Heart left ventricle (tissue), 16 donors: ENCODE measurements around the gene TRAPPC14. TPM values are rescaled to one million over a fixed set of nuclear protein-coding genes. Genes with fewer than 3 reads are reported as not detected.
A peak's percentile ranks its signal among the peaks of the same experiment; 100 is the strongest.

Experiments used
- ATAC-seq, 4 donors: fragments of 200-7000 bp; cut with Tn5 transposase; one replicate each; pipeline ENCODE4 v1.9.1; 2020 to 2022; ENCODE audit warnings: moderate library complexity in 4 of 4, mild to moderate bottlenecking in 3 of 4, moderate number of reproducible peaks in 1 of 4
- DNase-seq, 5 donors: peaks; one replicate each; pipeline ENCODE4 v3.0.0-alpha.2; 2020
- H3K27ac ChIP-seq, 12 donors: fragments of 200-600 bp; sonication (generic) in 4 of 12; one replicate each; pipeline versions ENCODE4 v1.5.0 to v1.8.0; 2016 to 2022; ENCODE audit warnings: mild to moderate bottlenecking in 2 of 12
- H3K27me3 ChIP-seq, 9 donors: fragments of 200-600 bp; sonication (generic) in 2 of 9; one replicate each; pipeline versions ENCODE4 v1.5.1 to v1.8.0; 2016 to 2022; ENCODE audit warnings: mild to moderate bottlenecking in 3 of 9
- H3K36me3 ChIP-seq, 9 donors: fragments of 200-600 bp; sonication (generic) in 2 of 9; one replicate each; pipeline versions ENCODE4 v1.5.0 to v1.8.0; 2018 to 2022; ENCODE audit warnings: mild to moderate bottlenecking in 2 of 9
- H3K4me1 ChIP-seq, 12 donors: fragments of 200-600 bp; sonication (generic) in 4 of 12; one replicate each; pipeline versions ENCODE4 v1.5.0 to v1.8.0; 2016 to 2022; ENCODE audit warnings: mild to moderate bottlenecking in 3 of 12
- H3K4me3 ChIP-seq, 12 donors: fragments of 200-600 bp; sonication (generic) in 4 of 12; one replicate each; pipeline versions ENCODE4 v1.5.0 to v1.8.0; 2017 to 2022; ENCODE audit warnings: mild to moderate bottlenecking in 9 of 12, moderate library complexity in 4 of 12
- H3K9me3 ChIP-seq, 12 donors: fragments of 200-600 bp; sonication (generic) in 4 of 12; one replicate each; pipeline versions ENCODE4 v1.5.0 to v1.8.0; 2016 to 2022; ENCODE audit warnings: mild to moderate bottlenecking in 1 of 12
- CTCF ChIP-seq, 12 donors: fragments of 200-600 bp; sonication (generic) in 4 of 12; IDR thresholded peaks; one replicate each; pipeline versions ENCODE4 v1.5.0 to v1.8.0; 2018 to 2022; ENCODE audit warnings: antibody characterized with exemption in 12 of 12, mild to moderate bottlenecking in 5 of 12
- POLR2A ChIP-seq, 2 donors: fragments of 450-650 bp; IDR thresholded peaks; one replicate each; pipeline ENCODE4 v1.6.1; 2017; ENCODE audit warnings: antibody characterized with exemption in 2 of 2, mild to moderate bottlenecking in 2 of 2, moderate library complexity in 2 of 2
- whole genome bisulfite sequencing, 4 donors: extraction: QIAGEN DNeasy Blood & Tissue Kit in 2 of 4; methylation state at CpG; one replicate each; pipeline versions ENCODE4 v1.1.5 to v1.1.7; 2013 to 2018; 5-methylcytosine and 5-hydroxymethylcytosine counted together
- intact Hi-C, 10 donors: fragments of 100-400 bp; cut with DNase I; formaldehyde crosslinking; loops; one replicate each; pipeline versions ENCODE4 v1.11.1 to v1.14.2; 2022
- polyA plus RNA-seq, 2 donors: library from polyadenylated mRNA; stranded (reverse); fragments of 200-250 nt; gene quantifications; one replicate each; pipeline ENCODE4 v1.2.3, GENCODE V29; 2013
- total RNA-seq, 9 donors: library from RNA; depleted of rRNA in 2 of 9; stranded (reverse); fragments of >200 nt in 2 of 9; fragmentation: NEBNext Ultra II Directional in 3 of 9; extraction: Animal tissue kit (Norgen Biotek cat#: 25700) in 3 of 9; gene quantifications; one replicate each; pipeline versions ENCODE4 v1.1.0 to v1.2.4, GENCODE V29; 2016 to 2023
- donor health status: ischemic (EF 13 %, LVEDD 7.1; RV severe dilation, severe dysfunction).
- donor health status: healthy with polysubstance abuse.
- donor health status: DM: no; HTN: yes; CAD: no.
- donor health status: DM: no; HTN: no; CAD: no.
- donor health status: ischemic (EF 25% LVEDD 6.9; RV normal size, moderate dysfunction).
- donor health status: ischemic (EF 25% LVEDD 5.7; RV mildly dilated, moderate dysfunction).
- donor health status: healthy.
- donor health status: DM: yes; HTN: yes; CAD: no.
- donor health status: ischemic (EF 35%, LVEDD 5.7; RV mildly dilated, moderate dysfunction).
- donor health status: nonischemic (EF 11% LVEDD 7.7; RV severe dilation, severe dysfunction).
- donor health status: DM: yes; HTN: yes; CAD: no.
- donor health status: PGD.
- donor health status: ischemic (EF 29% LVEDD 5.4; RV normal size, mild dysfunction).
- donor health status: nonischemic (EF 23%, LVEDD 6.1; RV moderate dilation, normal function).

TRAPPC14 gene
- total and polyA plus RNA-seq, 11 donors = 4.0 to 14.9 (median 7.4) TPM

GRCh38 chr7:100174582-100174981, 16.1 kb upstream of the TRAPPC14 start:
- 89 to 91% (median 90%) methylated on average over 5 of the region's 5 CpGs for WGBS, 4 donors
- Histone ChIP-seq H3K4me3 (no peak overlapping the region), H3K9me3 (no peaks in the 10 kb centered on the region), H3K36me3 (no peaks in the 10 kb centered on the region), H3K27ac (no peak overlapping the region), H3K27me3 (peaks cover 0 to 22% (median 15%) of the 10 kb centered on the region in 9 donors), H3K4me1 (peaks cover 0 to 26% (median 11%) of the 10 kb centered on the region in 12 donors)
- ATAC-seq (no peak), DNase-seq (no peak)
- TF ChIP-seq POLR2A (IDR thresholded peaks at IDR 0.05) (no peak), CTCF (IDR thresholded peaks at IDR 0.05) (no peak)
- intact Hi-C loops = no loop called here

DNA sequence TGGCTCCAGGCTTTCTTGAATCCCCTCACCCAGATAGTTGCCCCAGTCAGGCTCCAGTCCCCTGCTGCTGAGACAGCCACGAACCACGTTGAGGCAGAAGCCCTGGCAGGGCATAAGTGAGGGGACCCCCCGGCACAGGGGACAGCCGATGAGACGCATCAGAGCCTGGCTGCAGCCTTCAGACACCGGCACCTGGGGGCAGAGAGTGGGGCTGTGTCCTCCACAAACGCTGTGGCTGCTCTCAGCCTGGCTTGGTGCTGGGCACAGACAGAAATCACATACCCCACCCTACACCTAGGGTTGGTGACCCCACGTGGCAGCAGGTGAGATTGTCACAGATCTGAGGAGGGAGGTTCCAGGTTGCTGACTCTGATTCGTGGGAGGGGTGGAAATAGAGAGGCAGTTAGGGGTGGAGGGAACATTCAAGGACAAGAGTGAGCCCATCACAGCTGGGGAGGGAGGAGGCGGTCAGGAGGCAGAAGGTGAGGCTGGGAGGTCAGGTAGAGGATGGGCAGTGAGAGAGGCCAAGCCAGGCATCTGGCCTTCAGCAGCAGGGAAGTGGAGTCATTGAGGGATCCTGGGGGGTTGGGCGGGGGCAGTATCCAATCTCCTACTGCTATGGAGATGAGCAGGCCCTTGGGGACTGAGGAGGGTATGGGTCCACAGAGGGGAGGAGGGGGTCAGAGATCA, 15.4 kb upstream of the TRAPPC14 start:
- Histone ChIP-seq H3K36me3 (no peaks in the 10 kb centered on the region), H3K27me3 (peaks cover 0 to 22% (median 15%) of the 10 kb centered on the region in 9 donors), H3K4me1 (peaks cover 0 to 26% (median 12%) of the 10 kb centered on the region in 12 donors), H3K4me3 (no peak overlapping the region), H3K9me3 (no peaks in the 10 kb centered on the region), H3K27ac (no peak overlapping the region)
- WGBS, 4 donors = 90 to 96% (median 93%) methylated on average over 11 of the region's 11 CpGs
- no peak for ATAC-seq
- no peak for DNase-seq
- TF ChIP-seq POLR2A (IDR thresholded peaks at IDR 0.05) (no peak), CTCF (IDR thresholded peaks at IDR 0.05) (no peak)
- intact Hi-C loops = no loop called here

DNA sequence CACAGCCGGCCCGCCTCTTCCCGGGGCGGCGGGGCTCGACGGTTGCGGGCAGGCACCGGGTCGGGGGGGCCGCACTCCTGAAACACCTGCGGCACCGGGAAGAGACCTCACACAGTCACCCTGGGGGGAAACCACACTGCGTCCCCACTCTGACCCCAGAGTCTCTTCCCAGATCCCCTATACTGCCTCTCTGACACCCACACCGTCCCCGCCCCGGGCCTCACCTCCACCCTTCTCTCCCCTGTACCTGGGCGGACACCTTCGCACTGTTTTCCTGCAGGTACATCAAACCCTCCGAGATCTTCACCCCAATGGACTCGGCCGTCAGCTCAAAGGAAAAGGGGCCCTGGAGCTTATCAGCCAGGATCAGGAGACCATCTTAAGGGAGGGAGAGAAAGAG, 13.3 kb upstream of the TRAPPC14 start:
- Histone ChIP-seq H3K4me3 (peak overlapping the region in 9 of 12 donors; percentile 17 to 52 (median 42)), H3K4me1 (peaks cover 0 to 36% (median 14%) of the 10 kb centered on the region in 12 donors), H3K36me3 (no peaks in the 10 kb centered on the region), H3K27ac (no peak overlapping the region), H3K27me3 (peaks cover 0 to 41% (median 15%) of the 10 kb centered on the region in 9 donors), H3K9me3 (no peaks in the 10 kb centered on the region)
- 35 to 66% (median 37%) methylated on average over 10 to 22 of the region's 22 CpGs for WGBS, 4 donors
- DNase-seq (no peak), ATAC-seq (no peak)
- intact Hi-C loops = no loop called here
- TF ChIP-seq POLR2A (IDR thresholded peaks at IDR 0.05) (no peak), CTCF (IDR thresholded peaks at IDR 0.05) (no peak)

GRCh38 chr7:100171087-100171681, 12.7 kb upstream of the TRAPPC14 start:
- Histone ChIP-seq H3K36me3 (no peaks in the 10 kb centered on the region), H3K4me1 (peaks cover 0 to 41% (median 12%) of the 10 kb centered on the region in 12 donors), H3K4me3 (peak overlapping the region in 11 of 12 donors; percentile 7 to 52 (median 40)), H3K27ac (no peak overlapping the region), H3K9me3 (no peaks in the 10 kb centered on the region), H3K27me3 (peaks cover 0 to 48% (median 15%) of the 10 kb centered on the region in 9 donors)
- TF ChIP-seq CTCF (IDR thresholded peaks at IDR 0.05) = no peak
- no peak for TF ChIP-seq POLR2A (IDR thresholded peaks at IDR 0.05)
- ATAC-seq (no peak), DNase-seq (no peak)
- intact Hi-C loops = no loop called here
- 6 to 36% (median 22%) methylated on average over 6 to 61 of the region's 61 CpGs for WGBS, 4 donors
